Measurements from ENCODE around the gene MYO18A. TPM values are rescaled to one million over a fixed set of nuclear protein-coding genes. Genes with fewer than 3 reads are reported as not detected.

The MYO18A gene
- total RNA-seq, 1 experiment from 2014 or later, result 37.2 TPM

- no peaks in the 10 kb centered on the region for H3K9me3 ChIP-seq (ENCODE audit: control insufficient read depth in 1 of 2, insufficient read depth in 1 of 2, low read depth in 1 of 2, low read length in 2 of 2)
- ChIA-PET RAD21 (ENCODE audit: low non-redundant PET in 1 of 2, low total read pairs in 2 of 2, uncharacterized antibody in 2 of 2, unreplicated experiment in 2 of 2) (no interaction called here), CTCF (interaction anchor here (1.1 kb wide), 1 partner anchor 15 kb away, joined by 6 read pairs; no protein-coding TSS in a partner anchor), POLR2A (no interaction called here)
- ATAC-seq (no peak), DNase-seq (ENCODE audit: low read depth, low spot score) (no peak)
- no peaks in the 10 kb centered on the region for H3K27me3 ChIP-seq (ENCODE audit: insufficient read depth, low read length)
- H4K20me1 ChIP-seq (ENCODE audit: insufficient read depth), result no peaks in the 10 kb centered on the region
- H3K36me3 ChIP-seq (ENCODE audit: control insufficient read depth in 1 of 2, insufficient read depth in 2 of 2, low read length in 2 of 2), result peaks cover 0 to 3% of the 10 kb centered on the region in 2 experiments; a peak in 2 of 4 replicates
- no TSS peak for BruUV-seq (replicated peaks)
- TF ChIP-seq SP1 (IDR thresholded peaks at IDR 0.05; ENCODE audit: low read depth), result no peak
- TF ChIP-seq CBX3 (IDR thresholded peaks at IDR 0.05; ENCODE audit: low read depth), result no peak
- TF ChIP-seq YY1 (IDR thresholded peaks at IDR 0.05; ENCODE audit: extremely low read depth, insufficient replicate concordance, low read depth, low read length), result no peak
- TF ChIP-seq POLR2A (IDR thresholded peaks at IDR 0.05; ENCODE audit: borderline replicate concordance, extremely low read depth, insufficient read depth, insufficient read length), result no peak
- no peak for TF ChIP-seq JUND (IDR thresholded peaks at IDR 0.05)
- no peak for TF ChIP-seq MAX (IDR thresholded peaks at IDR 0.05)
- TF ChIP-seq TCF7L2 (IDR thresholded peaks at IDR 0.05; ENCODE audit: borderline replicate concordance, extremely low read depth, insufficient read depth, insufficient read length), result no peak
- TF ChIP-seq ZFX (IDR thresholded peaks at IDR 0.05), result no peak
- TF ChIP-seq SRF (IDR thresholded peaks at IDR 0.05; ENCODE audit: low read depth), result no peak
- TF ChIP-seq ZBTB33 (IDR thresholded peaks at IDR 0.05; ENCODE audit: extremely low read depth, insufficient replicate concordance, low read length), result no peak
- TF ChIP-seq SIN3A (IDR thresholded peaks at IDR 0.05; ENCODE audit: low read depth), result no peak
- TF ChIP-seq ZNF274 (IDR thresholded peaks at IDR 0.05; ENCODE audit: low read depth, low read length), result no peak
- TF ChIP-seq REST (IDR thresholded peaks at IDR 0.05; ENCODE audit: low read depth), result no peak
- TF ChIP-seq ATF3 (IDR thresholded peaks at IDR 0.05), result no peak
- no peak for TF ChIP-seq ELF1 (IDR thresholded peaks at IDR 0.05; ENCODE audit: borderline replicate concordance, low read depth)
- TF ChIP-seq CEBPB (IDR thresholded peaks at IDR 0.05; ENCODE audit: low read depth), result no peak
- no peak for TF ChIP-seq EZH2phosphoT487 (IDR thresholded peaks at IDR 0.05; ENCODE audit: borderline replicate concordance)
- H3K4me1 ChIP-seq (ENCODE audit: control insufficient read depth in 1 of 2, insufficient read depth in 2 of 2, low read length in 2 of 2), result peaks cover under 1 to 1% of the 10 kb centered on the region in 2 experiments; a peak in 2 of 4 replicates
- no peak overlapping the region for H3K4me3 ChIP-seq (replicated peaks in 1 of 2; ENCODE audit: low read depth in 1 of 2, low read length in 2 of 2)
- intact Hi-C loops (cut with micrococcal nuclease), result no loop called here
- H3K79me2 ChIP-seq (ENCODE audit: insufficient read depth, low read length), result no peaks in the 10 kb centered on the region
- no peak overlapping the region for H3K9ac ChIP-seq (ENCODE audit: low read length)
- no peak overlapping the region for H3K27ac ChIP-seq (ENCODE audit: low read depth, low read length)
- no peaks in the 10 kb centered on the region for H3K9me2 ChIP-seq (ENCODE audit: insufficient read depth)
- H3K4me2 ChIP-seq (ENCODE audit: low read length), result no peak overlapping the region
- H2AFZ ChIP-seq (ENCODE audit: low read depth, low read length, poor library complexity, severe bottlenecking), result no peak overlapping the region
These were observed 78.2 kb downstream of the MYO18A start for GRCh38 chr17:29102046-29102445.

All from HCT116 (cell line).